HG03045 (cell line): ENCODE measurements around the gene MMEL1.

ENCODE experiments used
- ATAC-seq: cut with Tn5 transposase; IDR thresholded peaks from one replicate; pipeline ENCODE4 v1.9.1; 2021; ENCODE audit warnings: mild to moderate bottlenecking, moderate library complexity; ENCODE audit not compliant: unreplicated experiment

The MMEL1 gene

DNA sequence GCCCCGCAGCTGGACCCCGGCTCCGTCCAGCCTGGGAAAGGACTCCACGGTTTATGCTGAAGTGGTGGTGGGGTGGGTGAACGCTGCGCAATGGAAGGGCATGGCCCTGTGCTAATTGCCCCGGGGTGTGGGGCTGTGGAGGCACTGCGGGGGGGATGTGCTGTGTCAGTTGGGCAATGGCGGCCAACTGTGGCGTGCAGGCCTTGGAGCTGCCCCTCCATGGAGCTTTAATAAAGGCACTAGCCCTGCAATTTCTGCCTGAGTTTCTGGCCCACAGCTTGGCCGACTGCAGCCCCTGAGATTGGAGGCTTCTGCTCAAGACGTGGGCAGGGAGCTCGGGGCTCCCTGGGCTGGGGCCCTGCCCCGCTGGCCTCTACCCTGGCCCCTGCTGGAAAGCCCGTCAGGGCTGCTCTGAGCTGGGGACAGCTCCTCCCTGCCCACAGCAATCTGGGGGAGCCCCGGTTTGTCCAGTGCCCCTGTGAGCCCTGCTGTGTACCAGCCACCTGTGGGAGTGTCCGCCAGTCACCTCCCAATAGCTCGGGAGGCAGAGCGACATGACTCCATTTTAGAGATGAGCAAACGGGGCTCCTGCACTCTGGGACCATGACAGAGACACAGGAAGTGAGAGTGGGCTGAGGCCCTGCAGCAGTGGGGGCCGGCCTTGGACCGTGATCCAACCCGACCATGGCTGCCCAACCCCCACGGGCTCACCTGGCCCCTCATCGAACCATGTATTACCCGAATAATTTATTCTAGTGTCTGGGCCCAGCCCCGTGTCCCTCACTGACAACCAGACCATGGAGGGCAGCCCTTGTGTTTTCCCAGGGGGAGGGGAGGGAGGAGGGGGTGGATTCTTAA is 85.4 kb downstream of the MMEL1 start:
- no peak for ATAC-seq

GRCh38 chr1:2546515-2547209 is 86.2 kb downstream of the MMEL1 start:
- ATAC-seq: peak; percentile 30

DNA sequence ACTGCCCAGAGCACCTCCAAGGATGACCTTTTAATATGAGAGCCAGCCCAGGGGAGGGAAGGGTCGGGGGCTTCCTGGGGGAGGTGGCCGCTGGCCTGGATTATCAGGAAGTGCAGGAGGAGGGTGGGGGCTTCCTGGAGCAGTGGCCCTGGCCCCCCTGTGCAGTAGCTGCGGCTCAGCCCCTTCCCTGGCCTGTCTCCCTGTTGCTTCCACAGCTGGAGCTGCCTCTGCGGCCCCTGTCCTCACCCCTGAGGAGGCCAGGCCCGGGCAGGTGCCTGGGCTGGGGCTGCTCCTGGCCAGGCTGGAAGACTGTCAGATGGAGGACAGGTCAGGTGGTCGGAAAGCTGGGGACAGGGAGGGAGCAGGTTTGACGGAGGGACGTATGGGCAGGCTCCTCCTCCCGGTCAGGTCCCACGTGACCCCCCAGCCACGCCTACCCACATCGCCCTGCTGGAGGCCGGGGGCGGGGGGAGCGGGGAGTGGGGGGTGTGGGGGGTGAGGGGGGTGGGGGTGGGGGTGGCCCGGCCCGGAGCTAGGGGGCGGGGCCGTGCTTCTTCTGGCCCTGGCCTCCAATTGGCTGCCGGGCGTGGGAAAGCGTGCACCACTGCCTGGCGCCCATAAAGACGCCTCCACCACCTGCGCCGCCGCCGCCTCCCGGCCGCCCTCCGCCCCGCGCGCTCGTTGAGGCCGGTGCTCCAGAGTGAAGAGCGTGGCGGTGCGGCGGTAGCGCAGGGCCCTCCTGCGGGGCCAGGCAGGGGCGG is 86.9 kb downstream of the MMEL1 start:
- ATAC-seq: peak; percentile 36

DNA sequence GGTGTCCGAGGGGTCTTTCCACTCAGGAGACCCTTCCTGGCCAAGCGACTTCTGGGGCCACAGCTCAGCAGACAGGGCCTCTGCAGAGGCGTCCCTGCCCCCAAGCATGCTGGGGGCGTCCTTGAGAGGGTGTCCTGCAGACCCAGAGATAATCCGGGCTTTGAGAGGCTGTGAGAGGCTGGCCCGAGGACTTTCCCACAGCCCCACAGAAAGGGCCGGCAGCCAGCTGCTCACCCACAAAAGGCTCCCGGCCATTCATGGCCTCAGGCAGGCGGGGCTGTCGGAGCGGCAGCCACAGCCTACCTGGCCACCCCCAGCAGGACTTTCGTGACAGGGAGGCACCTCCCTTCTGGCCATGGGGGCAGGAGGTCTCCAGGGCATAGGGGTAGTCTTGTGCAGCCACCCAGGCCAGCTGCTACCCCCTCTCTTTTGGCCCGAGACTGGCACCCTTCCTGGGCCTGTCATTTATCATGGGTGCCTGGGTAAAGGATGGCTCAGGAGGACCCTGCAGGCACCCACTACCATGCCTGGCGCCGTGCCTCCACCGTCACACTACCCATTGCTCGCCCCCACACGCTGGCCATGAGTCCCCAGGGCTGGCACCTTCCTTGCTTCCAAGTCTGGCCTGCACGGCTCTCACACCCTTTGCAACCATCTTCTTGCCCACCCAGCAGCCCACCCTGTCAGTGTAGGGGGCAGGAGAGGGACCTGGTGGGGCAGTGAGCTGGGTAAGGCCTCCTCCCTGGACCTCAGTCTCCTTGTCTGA is 87.8 kb downstream of the MMEL1 start:
- ATAC-seq: no peak

DNA sequence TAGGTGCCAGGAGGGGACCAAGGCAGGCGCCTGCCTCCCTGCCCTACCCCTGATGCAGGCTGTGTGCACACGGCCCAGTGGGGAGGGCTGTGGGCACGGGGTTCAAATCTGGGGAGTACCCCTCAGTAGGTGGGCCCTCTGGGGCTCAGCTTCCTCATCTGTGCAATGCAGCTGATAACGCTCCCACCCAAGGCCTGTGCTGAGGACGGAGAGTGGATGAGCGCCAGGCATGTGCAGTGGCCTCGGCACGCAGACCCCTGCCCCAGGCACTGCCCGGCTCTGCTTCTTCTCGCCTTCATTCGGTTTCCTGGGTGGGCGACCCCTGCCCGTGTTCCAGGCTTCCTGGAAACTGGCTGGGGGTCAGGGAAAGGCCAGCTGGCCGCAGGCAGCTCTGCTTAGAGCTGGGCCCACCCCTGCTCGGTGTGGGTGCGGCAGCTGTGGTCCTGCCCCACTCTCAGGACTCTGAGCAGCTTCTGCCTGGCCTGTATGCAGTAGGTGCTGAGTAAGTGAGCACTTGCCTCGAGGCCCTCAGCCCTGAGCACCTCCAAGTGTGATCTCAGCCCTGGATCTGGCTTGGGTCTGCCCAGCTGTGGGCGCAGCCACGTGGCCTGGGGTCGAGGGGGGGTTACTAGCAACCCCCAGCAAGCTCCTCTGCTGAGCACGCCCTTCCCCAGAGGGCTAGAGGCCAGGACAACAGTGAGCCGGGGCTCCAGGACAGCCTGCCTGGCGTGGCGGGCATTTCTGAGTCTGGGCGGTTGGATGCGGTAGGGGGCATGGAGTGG is 88.5 kb downstream of the MMEL1 start:
- no peak for ATAC-seq

GRCh38 chr1:2543543-2544092 is 89.2 kb downstream of the MMEL1 start:
- no peak for ATAC-seq

DNA sequence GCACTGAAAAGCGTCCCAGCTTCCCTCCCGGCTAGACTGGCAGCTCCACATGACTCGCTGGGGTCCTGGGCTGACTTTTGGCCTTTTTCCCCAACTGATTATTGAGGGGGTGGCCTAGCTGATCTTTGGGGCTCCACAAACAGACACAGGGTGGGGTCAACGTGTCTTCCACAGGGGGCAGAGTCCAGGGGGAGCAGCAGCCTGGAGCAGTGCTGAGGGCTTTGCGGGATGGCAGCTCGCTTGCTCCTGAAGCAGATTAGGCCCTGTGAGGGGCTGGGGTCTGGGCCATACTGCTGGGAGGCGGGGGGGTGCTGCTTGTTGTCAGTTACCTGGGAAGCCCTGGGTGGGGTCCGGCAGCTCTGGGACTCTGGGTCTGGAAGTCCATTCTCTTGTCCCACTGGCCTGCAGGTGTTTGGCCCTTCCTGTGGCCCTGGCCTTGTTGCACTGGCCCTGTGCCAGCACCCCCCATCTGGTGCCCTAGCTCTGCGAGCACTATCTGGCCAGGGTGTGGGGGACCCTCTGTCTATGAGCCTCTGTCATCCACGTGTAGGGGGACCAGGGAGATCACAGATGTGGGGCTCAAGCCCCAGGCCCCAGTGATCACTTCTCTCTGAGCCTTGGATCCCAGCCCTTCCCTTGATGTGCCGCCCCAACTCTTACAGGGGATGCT is 90.4 kb downstream of the MMEL1 start:
- ATAC-seq: no peak

DNA sequence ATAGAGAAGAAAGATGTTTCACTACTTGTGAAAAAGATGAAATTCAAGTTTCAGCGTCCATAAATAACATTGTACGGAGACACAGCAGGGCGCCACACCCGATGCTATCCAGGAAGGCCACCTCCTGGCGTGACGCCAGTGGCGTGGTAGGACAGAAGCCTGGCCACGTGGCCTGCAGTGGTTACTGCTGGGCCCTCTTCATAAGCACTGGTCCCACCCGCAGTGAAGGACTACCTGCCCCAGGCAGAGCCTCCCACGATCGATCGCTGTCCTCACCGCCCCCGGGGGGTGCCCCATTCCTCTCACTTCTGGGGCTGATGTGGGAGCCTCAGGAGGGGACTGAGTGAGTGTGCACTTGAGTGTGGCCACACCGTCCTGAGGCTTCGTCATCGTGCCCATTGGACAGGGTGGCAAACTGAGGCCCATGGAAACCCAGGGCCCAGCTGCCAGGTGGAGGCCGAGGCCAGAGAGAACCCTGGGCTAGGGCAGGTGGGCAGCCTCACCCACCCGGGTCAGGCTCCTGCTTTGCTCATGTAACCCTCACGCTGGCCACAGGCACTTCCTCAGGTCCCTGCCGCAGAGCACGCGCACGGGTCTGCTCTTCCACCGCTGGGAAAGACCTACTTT is 91.1 kb downstream of the MMEL1 start:
- no peak for ATAC-seq

DNA sequence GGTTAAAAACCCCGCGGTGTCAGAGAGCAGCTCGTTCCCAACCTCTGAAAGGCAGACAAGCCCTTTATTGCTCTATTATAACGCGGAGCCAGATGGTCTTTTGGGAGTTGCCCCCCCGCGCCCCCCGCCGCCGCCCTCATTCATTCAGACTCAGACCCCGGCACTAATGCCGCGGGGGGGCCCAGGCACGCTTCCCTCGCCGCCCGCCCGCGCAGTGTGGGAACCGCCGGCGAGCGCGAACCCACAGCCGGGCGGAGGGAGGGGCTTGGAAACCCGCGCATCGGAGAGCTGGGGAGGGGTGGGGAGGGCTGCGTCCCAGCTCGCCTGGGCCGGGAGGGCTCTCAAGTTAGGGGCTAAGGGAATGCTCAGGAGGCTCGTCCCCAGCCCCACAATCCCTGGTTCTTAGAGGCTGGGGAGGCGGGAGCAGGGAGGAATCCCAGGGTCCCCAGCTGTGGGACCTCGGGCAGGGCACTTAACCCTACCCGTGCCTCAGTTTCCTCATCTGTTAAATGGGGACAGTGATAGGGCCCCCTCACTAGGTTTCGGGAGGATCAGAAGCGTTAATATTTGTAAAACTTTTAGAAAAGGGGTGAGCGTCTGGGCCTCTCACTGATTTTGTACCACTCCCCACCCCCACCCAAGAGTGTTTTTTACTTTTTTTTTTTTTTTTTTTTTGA is 91.9 kb downstream of the MMEL1 start:
- ATAC-seq: no peak
